HepG2 (cell line): ENCODE data around the gene OTOP3. TPM values are rescaled to one million over a fixed set of nuclear protein-coding genes. Genes with fewer than 3 reads are reported as not detected.

Experiments
- ARNT2 ChIP-seq: sonication (generic); formaldehyde crosslinking; IDR thresholded peaks from 2 replicates; pipeline ENCODE4 v1.8.0; 2022; ENCODE audit warnings: mild to moderate bottlenecking, low read depth, missing genetic modification reagents, moderate library complexity
- DNMT1 ChIP-seq: sonication (generic); formaldehyde crosslinking; IDR thresholded peaks from 2 replicates; pipeline ENCODE4 v1.5.1; 2020; ENCODE audit warnings: mild to moderate bottlenecking, missing genetic modification reagents
- GATAD2A ChIP-seq: IDR thresholded peaks from 2 replicates; pipeline ENCODE4 v1.6.1; 2016
- HOXA5 ChIP-seq: sonication (generic); formaldehyde crosslinking; IDR thresholded peaks from 2 replicates; pipeline ENCODE4 v1.4.0; 2020; ENCODE audit warnings: missing genetic modification reagents
- IKZF4 ChIP-seq: sonication (generic); formaldehyde crosslinking; IDR thresholded peaks from 2 replicates; pipeline ENCODE4 v1.5.1; 2020; ENCODE audit warnings: borderline replicate concordance, mild to moderate bottlenecking, low read depth, missing genetic modification reagents; ENCODE audit errors: not compliant biosample characterization
- MATR3 ChIP-seq: sonication (generic); formaldehyde crosslinking; IDR thresholded peaks from 2 replicates; pipeline ENCODE4 v1.4.0; 2020; ENCODE audit warnings: missing genetic modification reagents
- MXD4 ChIP-seq: IDR thresholded peaks from 2 replicates; pipeline ENCODE4 v1.6.1; 2016; ENCODE audit warnings: mild to moderate bottlenecking, missing biosample characterization, missing genetic modification reagents
- NFKB2 ChIP-seq: sonication (generic); formaldehyde crosslinking; IDR thresholded peaks from 2 replicates; pipeline ENCODE4 v1.4.0; 2020; ENCODE audit warnings: missing genetic modification reagents, borderline replicate concordance
- RFX1 ChIP-seq: fragments of 450-650 bp; IDR thresholded peaks from 2 replicates; pipeline ENCODE4 v1.6.1; 2017
- RNF2 ChIP-seq: fragments of 450-650 bp; conservative IDR thresholded peaks from 2 replicates; pipeline ENCODE4 v1.6.1; 2016; ENCODE audit warnings: low read depth
- SOX13 ChIP-seq, 3 experiments: fragments of 450-650 bp in 1 of 3; sonication (generic) in 1 of 3; formaldehyde crosslinking in 1 of 3; IDR thresholded peaks in 2 of 3; conservative IDR thresholded peaks in 1 of 3; 2 replicates each; pipeline versions ENCODE4 v1.5.0 to v1.6.1; 2016 to 2020; ENCODE audit warnings: antibody characterized with exemption in 1 of 3, mild to moderate bottlenecking in 1 of 3, missing compliant biosample characterization in 1 of 3, missing genetic modification reagents in 1 of 3, moderate library complexity in 1 of 3
- ZBTB21 ChIP-seq: sonication (generic); formaldehyde crosslinking; IDR thresholded peaks from 2 replicates; pipeline ENCODE4 v1.4.0; 2020; ENCODE audit warnings: missing genetic modification reagents
- ZBTB37 ChIP-seq: sonication (generic); formaldehyde crosslinking; IDR thresholded peaks from 2 replicates; pipeline ENCODE4 v1.4.0; 2020; ENCODE audit warnings: mild to moderate bottlenecking, missing genetic modification reagents
- ZMYM4 ChIP-seq: sonication (generic); formaldehyde crosslinking; IDR thresholded peaks from 2 replicates; pipeline ENCODE4 v1.8.1; 2023; ENCODE audit warnings: mild to moderate bottlenecking, missing genetic modification reagents
- ZNF260 ChIP-seq: sonication (generic); formaldehyde crosslinking; IDR thresholded peaks from 2 replicates; pipeline ENCODE4 v1.4.0; 2020; ENCODE audit warnings: missing genetic modification reagents, low read depth, mild to moderate bottlenecking, borderline replicate concordance
- ZNF333 ChIP-seq: sonication (generic); formaldehyde crosslinking; IDR thresholded peaks from 2 replicates; pipeline ENCODE4 v1.4.0; 2020; ENCODE audit warnings: mild to moderate bottlenecking, missing genetic modification reagents, borderline replicate concordance
- ZNF510 ChIP-seq: sonication (generic); formaldehyde crosslinking; IDR thresholded peaks from 2 replicates; pipeline ENCODE4 v1.4.0; 2020; ENCODE audit warnings: low read depth, mild to moderate bottlenecking, missing genetic modification reagents
- ZNF570 ChIP-seq: sonication (generic); formaldehyde crosslinking; IDR thresholded peaks from 2 replicates; pipeline ENCODE4 v1.4.0; 2020; ENCODE audit warnings: mild to moderate bottlenecking, missing genetic modification reagents, borderline replicate concordance
- ZNF572 ChIP-seq: sonication (generic); formaldehyde crosslinking; IDR thresholded peaks from 2 replicates; pipeline ENCODE4 v1.5.1; 2020; ENCODE audit warnings: mild to moderate bottlenecking, missing genetic modification reagents
- polyA plus RNA-seq, 8 experiments: library from polyadenylated mRNA; depleted of rRNA in 3 of 8; stranded (reverse) in 7 of 8; unstranded in 1 of 8; fragments of >200 nt; fragmentation: Illumina TruSeq in 4 of 8; extraction: Trizol in 4 of 8; gene quantifications; 2 replicates each; pipeline versions ENCODE4 v1.2.1 to v1.2.3, GENCODE V29; 2011 to 2016; ENCODE audit warnings: low read depth in 4 of 8, missing spikeins in 1 of 8, mixed read lengths in 1 of 8; ENCODE audit not compliant: insufficient read depth in 1 of 8
- total RNA-seq, 5 experiments: library from RNA; depleted of rRNA; stranded (reverse); fragments of >200 nt; fragmentation: Illumina TruSeq; extraction: Trizol; gene quantifications; 2 replicates each; pipeline ENCODE4 v1.2.3, GENCODE V29; 2016; ENCODE audit warnings: low read depth in 1 of 5
- TF ChIP-seq, protein P1 (sequence below): sonication (generic); formaldehyde crosslinking; IDR thresholded peaks from 2 replicates; pipeline ENCODE4 v1.4.0; 2020; ENCODE audit warnings: mild to moderate bottlenecking, low read depth, missing genetic modification reagents
- TF ChIP-seq, protein P2 (sequence below): sonication (generic); formaldehyde crosslinking; IDR thresholded peaks from 2 replicates; pipeline ENCODE4 v1.9.0; 2022; ENCODE audit warnings: missing genetic modification reagents, mild to moderate bottlenecking, borderline replicate concordance
- TF ChIP-seq, protein P3 (sequence below): sonication (generic); formaldehyde crosslinking; IDR thresholded peaks from 2 replicates; pipeline ENCODE4 v1.9.0; 2021; ENCODE audit warnings: missing genetic modification reagents, borderline replicate concordance

OTOP3 gene
- total and polyA plus RNA-seq, 2 of the 13 experiments (the other 11 are each of a cell fraction or from before 2014, with no cell fraction given), result not detected

- TF ChIP-seq, protein P1, sequence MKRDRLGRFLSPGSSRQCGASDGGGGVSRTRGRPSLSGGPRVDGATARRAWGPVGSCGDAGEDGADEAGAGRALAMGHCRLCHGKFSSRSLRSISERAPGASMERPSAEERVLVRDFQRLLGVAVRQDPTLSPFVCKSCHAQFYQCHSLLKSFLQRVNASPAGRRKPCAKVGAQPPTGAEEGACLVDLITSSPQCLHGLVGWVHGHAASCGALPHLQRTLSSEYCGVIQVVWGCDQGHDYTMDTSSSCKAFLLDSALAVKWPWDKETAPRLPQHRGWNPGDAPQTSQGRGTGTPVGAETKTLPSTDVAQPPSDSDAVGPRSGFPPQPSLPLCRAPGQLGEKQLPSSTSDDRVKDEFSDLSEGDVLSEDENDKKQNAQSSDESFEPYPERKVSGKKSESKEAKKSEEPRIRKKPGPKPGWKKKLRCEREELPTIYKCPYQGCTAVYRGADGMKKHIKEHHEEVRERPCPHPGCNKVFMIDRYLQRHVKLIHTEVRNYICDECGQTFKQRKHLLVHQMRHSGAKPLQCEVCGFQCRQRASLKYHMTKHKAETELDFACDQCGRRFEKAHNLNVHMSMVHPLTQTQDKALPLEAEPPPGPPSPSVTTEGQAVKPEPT, result 0 out of 2 replicates have a peak, but pooled peaks have one; percentile 29
- peak; percentile 66 for TF ChIP-seq IKZF4 (CRISPR knock-in tag)
- TF ChIP-seq GATAD2A (CRISPR knock-in tag), result peak; percentile 39; the same call in 1 of the 2 replicates
- no peak for TF ChIP-seq DNMT1 (CRISPR knock-in tag)
- no peak for TF ChIP-seq RFX1
- TF ChIP-seq ZNF260, result no peak
- no peak for TF ChIP-seq ZNF570 (CRISPR knock-in tag)
- TF ChIP-seq, protein P2, sequence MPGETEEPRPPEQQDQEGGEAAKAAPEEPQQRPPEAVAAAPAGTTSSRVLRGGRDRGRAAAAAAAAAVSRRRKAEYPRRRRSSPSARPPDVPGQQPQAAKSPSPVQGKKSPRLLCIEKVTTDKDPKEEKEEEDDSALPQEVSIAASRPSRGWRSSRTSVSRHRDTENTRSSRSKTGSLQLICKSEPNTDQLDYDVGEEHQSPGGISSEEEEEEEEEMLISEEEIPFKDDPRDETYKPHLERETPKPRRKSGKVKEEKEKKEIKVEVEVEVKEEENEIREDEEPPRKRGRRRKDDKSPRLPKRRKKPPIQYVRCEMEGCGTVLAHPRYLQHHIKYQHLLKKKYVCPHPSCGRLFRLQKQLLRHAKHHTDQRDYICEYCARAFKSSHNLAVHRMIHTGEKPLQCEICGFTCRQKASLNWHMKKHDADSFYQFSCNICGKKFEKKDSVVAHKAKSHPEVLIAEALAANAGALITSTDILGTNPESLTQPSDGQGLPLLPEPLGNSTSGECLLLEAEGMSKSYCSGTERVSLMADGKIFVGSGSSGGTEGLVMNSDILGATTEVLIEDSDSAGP, result peak; percentile 63
- TF ChIP-seq ZNF572, result no peak
- TF ChIP-seq MATR3 (CRISPR knock-in tag), result no peak
- TF ChIP-seq, protein P3, sequence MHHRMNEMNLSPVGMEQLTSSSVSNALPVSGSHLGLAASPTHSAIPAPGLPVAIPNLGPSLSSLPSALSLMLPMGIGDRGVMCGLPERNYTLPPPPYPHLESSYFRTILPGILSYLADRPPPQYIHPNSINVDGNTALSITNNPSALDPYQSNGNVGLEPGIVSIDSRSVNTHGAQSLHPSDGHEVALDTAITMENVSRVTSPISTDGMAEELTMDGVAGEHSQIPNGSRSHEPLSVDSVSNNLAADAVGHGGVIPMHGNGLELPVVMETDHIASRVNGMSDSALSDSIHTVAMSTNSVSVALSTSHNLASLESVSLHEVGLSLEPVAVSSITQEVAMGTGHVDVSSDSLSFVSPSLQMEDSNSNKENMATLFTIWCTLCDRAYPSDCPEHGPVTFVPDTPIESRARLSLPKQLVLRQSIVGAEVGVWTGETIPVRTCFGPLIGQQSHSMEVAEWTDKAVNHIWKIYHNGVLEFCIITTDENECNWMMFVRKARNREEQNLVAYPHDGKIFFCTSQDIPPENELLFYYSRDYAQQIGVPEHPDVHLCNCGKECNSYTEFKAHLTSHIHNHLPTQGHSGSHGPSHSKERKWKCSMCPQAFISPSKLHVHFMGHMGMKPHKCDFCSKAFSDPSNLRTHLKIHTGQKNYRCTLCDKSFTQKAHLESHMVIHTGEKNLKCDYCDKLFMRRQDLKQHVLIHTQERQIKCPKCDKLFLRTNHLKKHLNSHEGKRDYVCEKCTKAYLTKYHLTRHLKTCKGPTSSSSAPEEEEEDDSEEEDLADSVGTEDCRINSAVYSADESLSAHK (CRISPR knock-in tag), result no peak
- no peak for TF ChIP-seq ZNF510 (CRISPR knock-in tag)
- no peak for TF ChIP-seq SOX13 (IDR thresholded peaks at IDR 0.05)
- no peak for TF ChIP-seq SOX13 (CRISPR knock-in tag; conservative IDR thresholded peaks at IDR 0.05 in 1 of 2, IDR thresholded peaks at IDR 0.05 in 1 of 2)
- no peak for TF ChIP-seq ZNF333 (CRISPR knock-in tag)
- TF ChIP-seq ARNT2 (CRISPR knock-in tag), result peak; percentile 78
- no peak for TF ChIP-seq RNF2
- no peak for TF ChIP-seq ZBTB37
- no peak for TF ChIP-seq HOXA5 (CRISPR knock-in tag)
- peak; percentile 60; the same call in 1 of the 2 replicates for TF ChIP-seq NFKB2
- peak; percentile 38; the same call in 1 of the 2 replicates for TF ChIP-seq MXD4 (CRISPR knock-in tag)
- TF ChIP-seq ZMYM4, result peak; percentile 50; the same call in 1 of the 2 replicates
- TF ChIP-seq ZBTB21 (CRISPR knock-in tag), result no peak
Measured at GRCh38 chr17:74923538-74924249, 12.0 kb upstream of the OTOP3 start (continued).
